Islet precursor cell (in vitro differentiated cells): ENCODE data around the gene NME3.

Experiments
- DNase-seq: peaks from one replicate; pipeline ENCODE4 v3.0.0-alpha.2; 2018

The NME3 gene

DNA sequence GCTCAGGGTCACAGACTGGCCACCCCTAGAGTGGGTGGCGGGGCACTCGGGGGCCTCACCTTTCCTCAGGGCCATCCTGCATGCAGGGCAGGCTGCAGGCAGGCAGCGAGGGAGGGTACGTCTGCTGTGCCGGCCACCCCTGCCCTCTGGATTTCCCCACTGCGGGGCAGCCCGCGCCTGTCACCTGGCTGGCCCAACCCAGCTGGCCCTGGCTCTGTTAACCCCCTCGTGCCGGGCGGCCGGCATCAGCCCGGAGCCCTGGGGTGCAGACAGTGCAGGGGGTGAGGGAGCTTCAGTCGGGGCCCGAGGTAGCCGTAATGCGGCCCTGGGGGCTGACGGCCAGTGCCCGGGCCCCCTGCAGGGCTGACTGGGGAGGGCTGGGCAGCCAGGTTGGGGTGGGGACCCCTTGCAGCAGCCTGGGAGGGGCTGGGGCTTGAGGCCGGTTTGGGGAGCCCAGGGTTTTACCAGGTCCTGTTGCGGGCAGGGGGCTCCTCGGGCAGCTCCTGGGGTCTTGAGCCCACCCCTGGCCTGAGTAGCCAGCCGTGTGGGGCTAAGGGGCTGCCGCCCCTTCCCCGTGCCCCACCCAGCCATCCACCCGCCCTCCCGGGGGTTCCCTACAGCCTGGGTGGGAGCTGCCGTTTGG is 22.4 kb upstream of the NME3 start, which contains the start of gene IGFALS:
IGFALS (minus strand) TSS at position 128 of the 643 bp plus-strand sequence; CDS start at position 75, 53 bp downstream.
- no peak for DNase-seq

DNA sequence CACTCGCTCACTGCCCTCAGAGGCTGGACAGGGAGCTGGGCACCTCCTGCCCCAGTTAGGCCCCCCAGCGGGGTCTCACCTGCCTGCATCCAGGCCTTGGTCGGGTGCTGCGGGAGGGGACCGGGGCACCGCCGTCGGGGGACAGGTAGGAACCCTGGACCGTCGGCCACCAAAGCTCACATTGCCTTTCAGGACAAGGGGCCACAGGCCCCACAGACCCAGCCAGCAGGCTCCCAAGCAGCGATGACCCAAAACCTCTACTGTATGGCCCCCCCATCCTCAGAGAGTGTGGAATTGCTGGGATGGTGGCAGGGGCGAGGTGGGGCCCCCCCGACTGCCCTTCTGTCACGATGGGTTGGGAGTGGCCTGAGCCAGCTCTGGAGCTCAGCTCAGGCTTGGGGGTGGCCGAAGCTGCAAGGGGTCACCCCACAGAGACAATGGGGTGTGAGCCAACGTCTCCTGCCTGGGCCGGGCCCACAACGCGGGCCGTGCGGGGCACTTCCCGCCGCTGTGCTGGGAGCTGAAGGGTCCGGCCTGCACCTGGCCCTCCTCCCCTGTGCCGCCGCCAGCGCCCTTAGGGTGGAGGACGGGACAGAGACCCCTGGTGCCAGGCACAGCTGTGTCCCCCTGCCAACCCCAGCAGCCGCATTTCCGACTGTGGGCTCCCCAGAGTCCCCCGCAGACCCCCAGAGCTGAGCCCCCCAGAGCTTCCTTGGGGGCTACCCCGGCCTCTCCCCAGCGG is 21.7 kb upstream of the NME3 start:
- no peak for DNase-seq

- peak; percentile 51 for DNase-seq
Measured at GRCh38 chr16:1791943-1792812, 20.8 kb upstream of the NME3 start.

- DNase-seq: peak; percentile 50
Measured at GRCh38 chr16:1791256-1791942, 20.1 kb upstream of the NME3 start.

- peak; percentile 42 for DNase-seq
Measured at GRCh38 chr16:1790611-1791255, 19.4 kb upstream of the NME3 start.

- no peak for DNase-seq
Measured at GRCh38 chr16:1790261-1790610, 18.9 kb upstream of the NME3 start.

- DNase-seq: peak; percentile 37
Measured at GRCh38 chr16:1789643-1790045, 18.3 kb upstream of the NME3 start.

DNA sequence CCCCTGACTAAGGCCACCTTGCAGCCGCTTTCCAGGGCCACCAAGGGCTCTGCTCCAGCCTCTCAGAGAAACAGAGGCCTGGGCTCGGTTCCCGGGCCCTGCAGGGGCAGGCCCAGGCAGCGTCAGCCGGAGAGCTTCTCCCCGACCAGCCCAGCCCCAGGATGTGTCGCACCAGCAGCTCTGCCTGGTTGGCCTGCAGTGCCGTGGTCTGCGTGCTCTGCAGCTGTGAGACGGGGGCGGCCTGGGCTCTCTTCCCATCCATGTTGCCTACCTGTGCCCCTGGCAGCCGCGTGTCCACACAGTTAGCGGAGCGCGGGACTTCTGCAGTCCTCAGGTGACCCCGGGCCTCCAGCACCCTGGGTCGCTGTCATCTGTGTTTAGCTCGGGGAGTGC is 17.4 kb upstream of the NME3 start:
- peak; percentile 49 for DNase-seq

- peak; percentile 47 for DNase-seq
Measured at GRCh38 chr16:1788095-1788707, 16.9 kb upstream of the NME3 start.

- no peak for DNase-seq
Measured at GRCh38 chr16:1787322-1788094, 16.2 kb upstream of the NME3 start.

GRCh38 chr16:1787056-1787321 is 15.6 kb upstream of the NME3 start:
- DNase-seq: no peak

DNA sequence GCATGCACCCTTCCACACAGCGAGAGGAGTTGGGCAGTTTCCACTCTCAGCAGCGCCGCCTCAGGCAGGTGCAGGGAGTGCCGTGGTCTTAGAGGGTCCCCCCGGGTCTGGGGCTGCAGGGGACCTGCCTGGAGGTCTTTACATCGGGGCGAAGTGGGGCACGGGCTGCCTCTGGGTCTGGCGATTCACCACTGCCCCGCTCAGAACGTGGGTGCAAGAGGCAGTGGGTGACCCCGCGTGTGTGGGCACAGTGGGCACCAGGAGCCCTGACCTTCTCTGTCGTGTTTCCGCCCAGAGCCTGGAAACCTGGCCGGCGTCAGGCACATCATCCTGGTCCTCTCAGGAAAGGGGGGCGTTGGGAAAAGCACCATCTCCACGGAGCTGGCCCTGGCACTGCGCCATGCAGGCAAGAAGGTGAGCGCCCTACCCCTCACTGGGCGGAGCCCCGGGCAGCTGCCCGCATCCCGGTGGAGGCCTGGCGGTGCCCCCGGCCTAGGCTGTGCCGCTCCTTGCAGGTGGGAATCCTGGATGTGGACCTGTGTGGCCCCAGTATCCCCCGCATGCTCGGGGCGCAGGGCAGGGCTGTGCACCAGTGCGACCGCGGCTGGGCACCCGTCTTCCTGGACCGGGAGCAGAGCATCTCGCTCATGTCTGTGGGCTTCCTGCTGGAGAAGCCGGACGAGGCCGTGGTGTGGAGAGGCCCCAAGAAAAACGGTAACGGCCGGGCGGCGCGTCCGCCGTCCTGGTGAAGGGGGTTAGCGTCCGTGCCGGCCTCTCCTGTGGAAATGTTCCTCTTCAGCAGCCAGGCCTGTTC is 15.1 kb upstream of the NME3 start:
- DNase-seq: peak; percentile 49

GRCh38 chr16:1785846-1786170 is 14.5 kb upstream of the NME3 start:
- DNase-seq: no peak

GRCh38 chr16:1784977-1785845 is 13.9 kb upstream of the NME3 start:
- no peak for DNase-seq

DNA sequence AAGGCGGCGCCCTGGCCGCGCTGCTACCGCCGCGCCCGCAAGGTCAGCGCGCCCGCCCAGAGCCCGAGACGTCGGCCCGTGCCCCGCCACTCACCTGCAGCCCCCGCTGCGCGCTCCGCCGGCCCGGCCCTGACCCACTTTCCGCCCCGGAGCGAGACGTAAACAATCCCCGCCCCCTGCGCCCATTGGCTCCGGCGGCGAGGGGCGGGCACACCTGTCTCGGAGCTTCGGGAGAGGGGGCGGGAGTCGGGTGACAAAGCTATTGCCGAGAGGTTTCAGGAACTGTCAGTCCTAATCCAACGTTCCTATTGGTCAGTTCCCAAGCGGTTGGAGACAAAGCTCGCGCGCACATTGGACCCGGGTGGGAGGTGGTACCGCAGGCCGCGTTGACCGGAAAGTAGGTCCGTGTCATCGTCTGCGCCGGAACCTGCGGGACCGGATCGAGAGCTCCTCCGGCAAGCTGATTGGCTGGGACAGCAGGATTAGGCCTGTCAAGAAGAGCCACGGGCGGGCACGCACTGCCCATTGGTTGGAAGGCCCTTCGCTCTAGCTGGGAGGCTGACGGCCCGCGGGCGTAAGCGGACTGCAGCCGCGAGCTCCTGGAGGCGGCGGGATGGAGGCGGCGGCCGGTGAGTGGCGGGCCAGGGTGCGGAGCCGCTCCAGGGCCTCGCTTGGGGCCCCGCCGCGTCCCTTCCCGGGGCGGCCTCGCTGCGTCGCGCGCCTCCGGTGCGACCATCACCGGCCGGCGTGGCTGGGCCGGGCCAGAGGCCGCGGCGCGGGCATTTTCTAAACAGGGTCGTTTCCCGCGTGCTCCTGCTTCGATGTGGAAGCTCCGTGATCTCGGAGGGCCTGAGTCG is 11.3 kb upstream of the NME3 start, which contains the start of the genes NUBP2 and SPSB3:
NUBP2 (plus strand) TSS at position 553 of the 857 bp plus-strand sequence; CDS start at position 614, 61 bp downstream.
SPSB3 (minus strand) TSS at position 164 of the 857 bp plus-strand sequence. CDS start 1,088 bp downstream, outside the sequence.
- peak; percentile 100 for DNase-seq

DNA sequence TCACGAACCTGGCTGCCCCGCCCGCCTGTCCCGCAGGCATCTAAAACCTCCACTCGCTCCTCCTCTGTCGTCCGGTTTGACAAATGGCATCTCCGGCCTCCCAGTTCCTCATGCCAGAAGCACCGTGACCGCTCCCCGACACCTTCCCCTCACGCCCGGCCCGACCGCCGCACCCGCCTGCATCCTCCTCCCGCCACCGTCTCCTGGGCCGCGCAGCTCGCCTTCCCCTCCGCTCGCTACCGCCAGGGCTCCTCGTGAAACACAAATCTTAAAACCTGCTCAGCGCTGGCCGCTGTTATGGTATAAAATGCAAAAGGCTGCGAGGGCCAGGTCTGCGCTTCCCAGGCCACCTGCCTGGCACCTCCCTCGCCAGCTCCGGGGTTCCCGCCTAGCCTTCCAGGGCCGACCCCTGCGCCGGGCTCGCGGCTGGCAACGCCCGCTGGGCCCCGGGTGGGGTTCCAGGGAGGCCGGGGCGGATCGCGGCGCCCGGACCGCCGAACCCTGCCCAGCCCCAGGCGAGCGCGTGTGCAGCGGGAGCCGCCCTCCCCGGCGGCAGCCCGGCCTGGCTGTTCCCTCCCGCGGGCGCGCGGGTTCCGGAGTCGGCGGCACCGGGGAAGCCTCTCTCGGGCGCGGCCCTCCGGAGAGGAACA is 10.5 kb upstream of the NME3 start:
- no peak for DNase-seq

GRCh38 chr16:1781254-1781653 is 9.9 kb upstream of the NME3 start:
- no peak for DNase-seq

GRCh38 chr16:1780677-1781072 is 9.3 kb upstream of the NME3 start:
- no peak for DNase-seq
